Endothelial cell of umbilical vein (primary cell): ENCODE measurements around the gene GRID2.

Experiments
- EZH2 ChIP-seq: IDR thresholded peaks from 2 replicates; pipeline ENCODE4 v1.6.1; 2012; ENCODE audit warnings: borderline replicate concordance, low read depth, mild to moderate bottlenecking, moderate library complexity, low read length, inconsistent platforms; ENCODE audit not compliant: severe bottlenecking
- MYC ChIP-seq: IDR thresholded peaks from one replicate; pipeline ENCODE4 v1.6.1; 2011; ENCODE audit warnings: mild to moderate bottlenecking, low read depth, low read length
- POLR2A ChIP-seq: IDR thresholded peaks from 2 replicates; pipeline ENCODE4 v1.6.1; 2012; ENCODE audit warnings: low read depth, mild to moderate bottlenecking, control low read depth, low read length
- POLR2AphosphoS5 ChIP-seq: IDR thresholded peaks from 2 replicates; pipeline ENCODE4 v1.6.1; 2012; ENCODE audit warnings: low read depth, mild to moderate bottlenecking, control low read depth, low read length, moderate library complexity; ENCODE audit not compliant: insufficient read depth
- TF ChIP-seq, protein P1 (sequence below), 2 donors: IDR thresholded peaks; 1 replicate in 1 of 2; 2 replicates in 1 of 2; pipeline ENCODE4 v1.5.1; 2011; ENCODE audit warnings: low read length in 2 of 2, mild to moderate bottlenecking in 2 of 2, moderate library complexity in 2 of 2, control low read depth in 1 of 2, inconsistent platforms in 1 of 2, low read depth in 1 of 2; ENCODE audit not compliant: insufficient read depth in 1 of 2; ENCODE audit errors: extremely low read depth in 1 of 2
- TF ChIP-seq, protein P2 (sequence below): IDR thresholded peaks from 2 replicates; pipeline ENCODE4 v1.6.1; 2011; ENCODE audit not compliant: insufficient read depth, insufficient read length

DNA sequence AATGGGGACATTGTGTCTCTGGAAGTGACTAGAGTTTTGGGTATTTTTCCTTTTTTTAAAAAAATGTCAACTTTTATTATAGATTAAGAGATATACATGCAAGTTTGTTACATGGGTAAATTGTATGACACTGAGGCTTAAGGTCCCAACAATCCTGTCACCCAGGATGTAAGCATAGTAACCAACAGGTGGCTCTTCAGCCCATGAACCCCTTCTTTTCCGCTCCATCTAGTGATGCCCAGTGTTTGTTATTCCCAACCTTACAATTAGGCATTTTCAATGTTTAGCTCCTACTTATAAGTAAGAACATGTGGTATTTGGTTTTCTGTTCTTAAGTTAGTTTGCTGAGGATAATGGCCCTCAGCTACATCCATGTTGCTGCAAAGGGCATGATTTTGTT, 102.7 kb downstream of the GRID2 start:
- TF ChIP-seq, protein P1, sequence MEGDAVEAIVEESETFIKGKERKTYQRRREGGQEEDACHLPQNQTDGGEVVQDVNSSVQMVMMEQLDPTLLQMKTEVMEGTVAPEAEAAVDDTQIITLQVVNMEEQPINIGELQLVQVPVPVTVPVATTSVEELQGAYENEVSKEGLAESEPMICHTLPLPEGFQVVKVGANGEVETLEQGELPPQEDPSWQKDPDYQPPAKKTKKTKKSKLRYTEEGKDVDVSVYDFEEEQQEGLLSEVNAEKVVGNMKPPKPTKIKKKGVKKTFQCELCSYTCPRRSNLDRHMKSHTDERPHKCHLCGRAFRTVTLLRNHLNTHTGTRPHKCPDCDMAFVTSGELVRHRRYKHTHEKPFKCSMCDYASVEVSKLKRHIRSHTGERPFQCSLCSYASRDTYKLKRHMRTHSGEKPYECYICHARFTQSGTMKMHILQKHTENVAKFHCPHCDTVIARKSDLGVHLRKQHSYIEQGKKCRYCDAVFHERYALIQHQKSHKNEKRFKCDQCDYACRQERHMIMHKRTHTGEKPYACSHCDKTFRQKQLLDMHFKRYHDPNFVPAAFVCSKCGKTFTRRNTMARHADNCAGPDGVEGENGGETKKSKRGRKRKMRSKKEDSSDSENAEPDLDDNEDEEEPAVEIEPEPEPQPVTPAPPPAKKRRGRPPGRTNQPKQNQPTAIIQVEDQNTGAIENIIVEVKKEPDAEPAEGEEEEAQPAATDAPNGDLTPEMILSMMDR (IDR thresholded peaks at IDR 0.05; ENCODE audit: extremely low read depth in 1 of 2, insufficient read depth in 1 of 2, low read depth in 1 of 2, low read length in 2 of 2): no peak
- TF ChIP-seq POLR2AphosphoS5: no peak
- TF ChIP-seq POLR2A: no peak
- TF ChIP-seq, protein P2, sequence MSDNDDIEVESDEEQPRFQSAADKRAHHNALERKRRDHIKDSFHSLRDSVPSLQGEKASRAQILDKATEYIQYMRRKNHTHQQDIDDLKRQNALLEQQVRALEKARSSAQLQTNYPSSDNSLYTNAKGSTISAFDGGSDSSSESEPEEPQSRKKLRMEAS: no peak
- no peak for TF ChIP-seq EZH2
- TF ChIP-seq MYC: no peak
